Suprapubic skin (tissue), 4 donors: Measurements from ENCODE around the gene RAB42. TPM values are rescaled to one million over a fixed set of nuclear protein-coding genes. Genes with fewer than 3 reads are reported as not detected.
"Not testable (repeated sequence)": the region's sequence is repeated elsewhere in the genome, so short reads cannot be mapped to it uniquely, and the experiment has no call there.

Experiments used
- DNase-seq, 2 donors: peaks; one replicate each; pipeline ENCODE4 v3.0.0-alpha.2; 2019; ENCODE audit warnings: low spot score in 2 of 2
- H3K27ac ChIP-seq: fragments of 200-600 bp; sonication (generic); one replicate; pipeline ENCODE4 v1.5.1; 2019
- H3K27me3 ChIP-seq: fragments of 200-600 bp; sonication (generic); one replicate; pipeline ENCODE4 v1.5.1; 2019
- H3K36me3 ChIP-seq: fragments of 200-600 bp; sonication (generic); one replicate; pipeline ENCODE4 v1.5.1; 2019
- H3K4me1 ChIP-seq: fragments of 200-600 bp; sonication (generic); one replicate; pipeline ENCODE4 v1.5.1; 2019
- H3K4me3 ChIP-seq: fragments of 200-600 bp; sonication (generic); one replicate; pipeline ENCODE4 v1.5.1; 2019; ENCODE audit warnings: mild to moderate bottlenecking
- H3K9me3 ChIP-seq: fragments of 200-600 bp; sonication (generic); one replicate; pipeline ENCODE4 v1.5.1; 2019
- EP300 ChIP-seq: sonication (generic); formaldehyde crosslinking; IDR thresholded peaks from one replicate; pipeline ENCODE4 v1.6.1; 2017; ENCODE audit warnings: antibody characterized with exemption
- POLR2A ChIP-seq, 2 donors: fragments of 450-650 bp; IDR thresholded peaks; one replicate each; pipeline ENCODE4 v1.6.1; 2017; ENCODE audit warnings: antibody characterized with exemption in 2 of 2, mild to moderate bottlenecking in 2 of 2, moderate library complexity in 2 of 2
- POLR2AphosphoS5 ChIP-seq, 3 donors: sonication (generic); formaldehyde crosslinking; IDR thresholded peaks; one replicate each; pipeline ENCODE4 v1.6.1; 2017; ENCODE audit warnings: antibody characterized with exemption in 3 of 3
- WGBS: methylation state at CpG from one replicate; pipeline ENCODE4 v1.1.5; 2018; 5-methylcytosine and 5-hydroxymethylcytosine counted together
- total RNA-seq, 4 donors: library from RNA; depleted of rRNA; stranded (reverse); fragments of >200 nt; gene quantifications; one replicate each; pipeline ENCODE4 v1.1.0, GENCODE V29; 2016
- TF ChIP-seq, protein P1 (sequence below), 2 donors: fragments of 200-600 bp in 1 of 2; fragments of 450-650 bp in 1 of 2; sonication (generic) in 1 of 2; IDR thresholded peaks; one replicate each; pipeline ENCODE4 v1.5.1; 2016 to 2019; ENCODE audit warnings: antibody characterized with exemption in 2 of 2, mild to moderate bottlenecking in 1 of 2, moderate library complexity in 1 of 2

The RAB42 gene
- total RNA-seq, 4 donors from 2014 or later: 0.70 to 1.4 (median 1.4) TPM; not detected in 1

- no peaks in the 10 kb centered on the region for H3K4me1 ChIP-seq
- no peak for TF ChIP-seq EP300
- TF ChIP-seq, protein P1, sequence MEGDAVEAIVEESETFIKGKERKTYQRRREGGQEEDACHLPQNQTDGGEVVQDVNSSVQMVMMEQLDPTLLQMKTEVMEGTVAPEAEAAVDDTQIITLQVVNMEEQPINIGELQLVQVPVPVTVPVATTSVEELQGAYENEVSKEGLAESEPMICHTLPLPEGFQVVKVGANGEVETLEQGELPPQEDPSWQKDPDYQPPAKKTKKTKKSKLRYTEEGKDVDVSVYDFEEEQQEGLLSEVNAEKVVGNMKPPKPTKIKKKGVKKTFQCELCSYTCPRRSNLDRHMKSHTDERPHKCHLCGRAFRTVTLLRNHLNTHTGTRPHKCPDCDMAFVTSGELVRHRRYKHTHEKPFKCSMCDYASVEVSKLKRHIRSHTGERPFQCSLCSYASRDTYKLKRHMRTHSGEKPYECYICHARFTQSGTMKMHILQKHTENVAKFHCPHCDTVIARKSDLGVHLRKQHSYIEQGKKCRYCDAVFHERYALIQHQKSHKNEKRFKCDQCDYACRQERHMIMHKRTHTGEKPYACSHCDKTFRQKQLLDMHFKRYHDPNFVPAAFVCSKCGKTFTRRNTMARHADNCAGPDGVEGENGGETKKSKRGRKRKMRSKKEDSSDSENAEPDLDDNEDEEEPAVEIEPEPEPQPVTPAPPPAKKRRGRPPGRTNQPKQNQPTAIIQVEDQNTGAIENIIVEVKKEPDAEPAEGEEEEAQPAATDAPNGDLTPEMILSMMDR (IDR thresholded peaks at IDR 0.05): no peak
- TF ChIP-seq POLR2AphosphoS5 (IDR thresholded peaks at IDR 0.05): no peak
- TF ChIP-seq POLR2A (IDR thresholded peaks at IDR 0.05): no peak
- H3K27me3 ChIP-seq: no peaks in the 10 kb centered on the region
- no peaks in the 10 kb centered on the region for H3K9me3 ChIP-seq
- no peak overlapping the region for H3K4me3 ChIP-seq
- no peak for DNase-seq
- H3K27ac ChIP-seq: no peak overlapping the region
- peaks cover 89% of the 10 kb centered on the region for H3K36me3 ChIP-seq
- 82% methylated on average over 4 of the region's 4 CpGs for WGBS
Measured at GRCh38 chr1:28571911-28572310, 20.2 kb upstream of the RAB42 start.

DNA sequence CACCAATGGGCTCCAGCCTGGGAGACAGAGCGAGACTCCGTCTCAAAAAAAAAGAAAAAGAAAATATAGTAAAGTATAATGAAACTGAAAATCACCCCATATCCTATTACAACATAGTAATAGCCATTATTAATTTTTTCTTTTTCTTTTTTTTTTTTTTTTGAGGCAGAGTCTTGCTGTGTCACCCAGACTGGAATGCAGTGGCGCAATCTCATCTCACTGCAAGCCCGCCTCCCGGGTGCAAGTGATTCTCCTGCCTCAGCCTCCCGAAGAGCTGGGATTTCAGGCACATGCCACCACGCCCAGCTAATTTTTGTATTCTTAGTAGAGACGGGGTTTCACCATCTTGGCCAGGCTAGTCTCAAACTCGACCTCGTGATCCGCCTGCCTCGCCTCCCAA, 19.2 kb upstream of the RAB42 start:
- H3K9me3 ChIP-seq, H3K4me1 ChIP-seq, H3K4me3 ChIP-seq, H3K27me3 ChIP-seq, DNase-seq, H3K27ac ChIP-seq: not testable (repeated sequence)
- 86% methylated on average over 12 of the region's 12 CpGs for WGBS
- H3K36me3 ChIP-seq: peaks cover 89% of the 10 kb centered on the region

- Histone ChIP-seq H3K27ac (no peak overlapping the region), H3K9me3 (no peaks in the 10 kb centered on the region), H3K27me3 (no peaks in the 10 kb centered on the region), H3K36me3 (peaks cover 89% of the 10 kb centered on the region), H3K4me1 (no peaks in the 10 kb centered on the region), H3K4me3 (no peak overlapping the region)
- WGBS: 94% methylated on average over 11 of the region's 11 CpGs
- TF ChIP-seq EP300 (no peak), POLR2AphosphoS5 (IDR thresholded peaks at IDR 0.05) (no peak), POLR2A (IDR thresholded peaks at IDR 0.05) (no peak)
- TF ChIP-seq, protein P1 (IDR thresholded peaks at IDR 0.05): no peak
- no peak for DNase-seq
Measured at GRCh38 chr1:28573564-28573963, 18.5 kb upstream of the RAB42 start.

- H3K4me3 ChIP-seq: no peak overlapping the region
- H3K9me3 ChIP-seq: no peaks in the 10 kb centered on the region
- TF ChIP-seq, protein P1 (IDR thresholded peaks at IDR 0.05): no peak
- no peak for TF ChIP-seq POLR2AphosphoS5 (IDR thresholded peaks at IDR 0.05)
- TF ChIP-seq EP300: no peak
- no peak for TF ChIP-seq POLR2A (IDR thresholded peaks at IDR 0.05)
- no peak for DNase-seq
- no peaks in the 10 kb centered on the region for H3K27me3 ChIP-seq
- H3K36me3 ChIP-seq: peaks cover 67% of the 10 kb centered on the region
- no peak overlapping the region for H3K27ac ChIP-seq
- 79% methylated on average over 1 of the region's 1 CpG for WGBS
- peaks cover 19% of the 10 kb centered on the region for H3K4me1 ChIP-seq
Measured at GRCh38 chr1:28577052-28577678, 14.9 kb upstream of the RAB42 start.

DNA sequence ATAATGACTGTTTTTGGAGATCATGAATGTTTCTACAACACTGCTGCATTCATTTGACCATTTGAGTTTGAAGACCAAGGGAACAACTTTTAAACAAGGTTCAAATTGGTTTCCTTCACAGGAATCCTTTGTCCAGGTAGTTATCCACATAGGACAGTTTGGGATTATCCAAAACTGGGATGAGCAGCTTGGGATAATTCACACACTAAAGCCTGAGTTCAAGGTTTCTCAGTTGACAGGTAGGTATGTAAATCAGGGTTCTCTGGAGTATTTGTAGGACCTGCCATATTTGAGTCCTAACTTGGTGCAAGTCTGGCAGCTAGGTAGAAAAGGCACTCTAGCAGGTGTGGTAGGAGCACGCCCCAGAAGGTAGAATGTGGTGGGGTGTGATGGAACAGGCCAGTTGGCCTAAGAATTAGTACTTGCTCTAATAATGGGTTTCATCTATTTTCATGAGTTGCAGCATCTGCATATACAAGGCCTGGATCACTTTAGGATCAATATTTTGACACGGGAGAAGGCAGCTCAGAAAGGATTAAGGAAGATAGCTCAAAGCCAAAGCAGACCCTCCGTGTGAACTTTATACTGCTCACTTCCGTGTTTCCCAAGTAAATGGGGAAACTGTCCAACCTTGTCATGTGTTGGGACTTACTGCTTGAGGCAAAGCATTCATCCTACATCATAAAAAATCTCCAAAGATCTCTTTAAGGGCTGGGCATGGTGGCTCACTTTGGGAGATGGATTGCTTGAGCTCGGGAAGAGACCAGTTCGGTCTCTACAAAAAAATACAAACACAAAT, 14.1 kb upstream of the RAB42 start:
- H3K27me3 ChIP-seq: no peaks in the 10 kb centered on the region
- H3K27ac ChIP-seq: no peak overlapping the region
- no peaks in the 10 kb centered on the region for H3K9me3 ChIP-seq
- peaks cover 59% of the 10 kb centered on the region for H3K36me3 ChIP-seq
- DNase-seq: no peak
- 65% methylated on average over 6 of the region's 6 CpGs for WGBS
- no peak overlapping the region for H3K4me3 ChIP-seq
- H3K4me1 ChIP-seq: peaks cover 27% of the 10 kb centered on the region
- TF ChIP-seq POLR2AphosphoS5 (IDR thresholded peaks at IDR 0.05) (no peak), EP300 (no peak), POLR2A (IDR thresholded peaks at IDR 0.05) (no peak)
- TF ChIP-seq, protein P1 (IDR thresholded peaks at IDR 0.05): no peak
